GM12878 (cell line): ENCODE data around the gene AKR1C4. TPM values are rescaled to one million over a fixed set of nuclear protein-coding genes. Genes with fewer than 3 reads are reported as not detected.

Source experiments
- ATAC-seq: fragments of 200-7000 bp; cut with Tn5 transposase; 3 replicates; pipeline ENCODE4 v1.9.1; 2020; ENCODE audit warnings: mild to moderate bottlenecking, moderate library complexity
- Bru-seq: library from RNA; stranded (reverse); fragments of 400-500 nt; gene quantifications from one replicate; lab custom pipeline; 2021; lab: Mats Ljungman, UMichigan
- BruChase-seq, 2 experiments: library from RNA; stranded (reverse); fragments of 400-500 nt; gene quantifications; one replicate each; lab custom pipeline; 2021; lab: Mats Ljungman, UMichigan
- BruUV-seq: library from RNA; stranded (reverse); fragments of 400-500 nt; replicated peaks from 2 replicates; lab custom pipeline; 2021; lab: Mats Ljungman, UMichigan
- CTCF ChIA-PET: fragments of 300-600 bp; sonication (Branson Sonifier 250); formaldehyde crosslinking; extraction: SDS; loops from one replicate; lab custom pipeline; 2021; ENCODE audit warnings: inconsistent platforms; lab: Yijun Ruan, JAX
- POLR2A ChIA-PET: fragments of 350-600 bp; formaldehyde crosslinking; extraction: SDS; loops from one replicate; lab custom pipeline; 2021; ENCODE audit warnings: inconsistent platforms; lab: Charles Lee
- RAD21 ChIA-PET: fragments of 300-600 bp; sonication (Branson Sonifier 250); formaldehyde crosslinking; loops from one replicate; lab custom pipeline; 2023; ENCODE audit warnings: antibody characterized with exemption; ENCODE audit not compliant: unreplicated experiment; lab: Charles Lee
- SMC1A ChIA-PET: fragments of 300-600 bp; sonication (Branson Sonifier 250); formaldehyde crosslinking; loops from one replicate; lab custom pipeline; 2023; ENCODE audit not compliant: unreplicated experiment, uncharacterized antibody; lab: Charles Lee
- DNase-seq: peaks from one replicate; pipeline ENCODE4 v3.0.0-alpha.2; 2011; ENCODE audit warnings: low read depth, low spot score
- FAIRE-seq: peaks from 3 replicates; lab custom pipeline; 2011; peaks lifted over from hg19 to GRCh38; lab: Jason Lieb, UNC
- H2AFZ ChIP-seq: 2 replicates; pipeline ENCODE4 v1.6.0; 2011; ENCODE audit warnings: low read depth, low read length, control low read depth; ENCODE audit not compliant: control insufficient read depth
- H3K27ac ChIP-seq: 2 replicates; pipeline ENCODE4 v1.5.1; 2011; ENCODE audit warnings: control low read depth; ENCODE audit not compliant: control insufficient read depth, insufficient read depth
- H3K27me3 ChIP-seq, 2 experiments: replicated peaks in 1 of 2; 2 replicates each; pipeline versions ENCODE4 v1.6.0 to v1.6.1; 2011; ENCODE audit warnings: low read length in 1 of 2; ENCODE audit not compliant: control insufficient read depth in 2 of 2, insufficient read depth in 2 of 2
- H3K36me3 ChIP-seq, 2 experiments: 2 replicates each; pipeline ENCODE4 v1.5.1; 2011; ENCODE audit warnings: low read length in 1 of 2; ENCODE audit not compliant: control insufficient read depth in 2 of 2, insufficient read depth in 2 of 2
- H3K4me1 ChIP-seq: 2 replicates; pipeline ENCODE4 v1.6.1; 2011; ENCODE audit warnings: mild to moderate bottlenecking, low read length, moderate library complexity, mixed read lengths; ENCODE audit not compliant: control insufficient read depth, insufficient read depth
- H3K4me2 ChIP-seq: 2 replicates; pipeline ENCODE4 v1.6.0; 2011; ENCODE audit warnings: control low read depth; ENCODE audit not compliant: control insufficient read depth, insufficient read depth
- H3K4me3 ChIP-seq: fragments of 200-600 bp; sonication (generic); 2 replicates; pipeline ENCODE4 v1.5.1; 2016
- H3K79me2 ChIP-seq: 2 replicates; pipeline ENCODE4 v1.6.0; 2011; ENCODE audit warnings: low read length; ENCODE audit not compliant: control insufficient read depth, insufficient read depth
- H3K9ac ChIP-seq: 2 replicates; pipeline ENCODE4 v1.8.0; 2011; ENCODE audit warnings: low read length, control low read depth, mixed read lengths; ENCODE audit not compliant: control insufficient read depth, insufficient read depth
- H3K9me3 ChIP-seq: replicated peaks from 3 replicates; pipeline ENCODE4 v1.5.1; 2011; ENCODE audit warnings: mild to moderate bottlenecking, low read length; ENCODE audit not compliant: control insufficient read depth, insufficient read depth
- H4K20me1 ChIP-seq: 2 replicates; pipeline ENCODE4 v1.6.0; 2011; ENCODE audit not compliant: control insufficient read depth, insufficient read depth
- CBX5 ChIP-seq: sonication (generic); IDR thresholded peaks from 2 replicates; pipeline ENCODE4 v1.6.1; 2016; ENCODE audit warnings: low read depth, moderate library complexity, mild to moderate bottlenecking, inconsistent platforms
- ESRRA ChIP-seq: IDR thresholded peaks from 2 replicates; pipeline ENCODE4 v1.6.1; 2012; ENCODE audit warnings: mild to moderate bottlenecking, low read length, improper control_type of control experiment
- HDGF ChIP-seq: fragments of 450-650 bp; IDR thresholded peaks from 2 replicates; pipeline ENCODE4 v1.6.1; 2016; ENCODE audit warnings: antibody characterized with exemption
- KAT2A ChIP-seq: conservative IDR thresholded peaks from 2 replicates; pipeline ENCODE4 v1.6.1; 2011; ENCODE audit warnings: low read depth, low read length; ENCODE audit not compliant: control insufficient read depth
- MYB ChIP-seq: fragments of 150-350 bp; IDR thresholded peaks from 2 replicates; pipeline ENCODE4 v1.6.1; 2014; ENCODE audit warnings: mild to moderate bottlenecking, low read depth, low read length, borderline replicate concordance
- ZBTB11 ChIP-seq: fragments of 450-650 bp; formaldehyde crosslinking; IDR thresholded peaks from 2 replicates; pipeline ENCODE4 v1.5.0; 2022; ENCODE audit warnings: mild to moderate bottlenecking, missing genetic modification characterization
- ZNF24 ChIP-seq: fragments of 450-650 bp; IDR thresholded peaks from 2 replicates; pipeline ENCODE4 v1.6.1; 2017; ENCODE audit warnings: antibody characterized with exemption, mild to moderate bottlenecking
- ZSCAN29 ChIP-seq: fragments of 450-650 bp; IDR thresholded peaks from 2 replicates; pipeline ENCODE4 v1.6.1; 2017; ENCODE audit warnings: mild to moderate bottlenecking, moderate library complexity
- WGBS: methylation state at CpG from one replicate; pipeline ENCODE4 v1.1.6; 2016; ENCODE audit warnings: low lambda C conversion rate; ENCODE audit not compliant: insufficient replicate concordance, insufficient coverage; ENCODE audit errors: missing lambda C conversion rate; 5-methylcytosine and 5-hydroxymethylcytosine counted together
- in situ Hi-C: fragments of 300-500 bp; cut with MboI; formaldehyde crosslinking; loops from 9 replicates; pipeline ENCODE4 v1.14.3; 2018; ENCODE audit warnings: mixed read lengths
- intact Hi-C: fragments of 100-400 bp; cut with micrococcal nuclease; formaldehyde crosslinking; loops from one replicate; pipeline ENCODE4 v1.14.2; 2022; ENCODE audit not compliant: unreplicated experiment
- long read RNA-seq, 2 experiments: library from polyadenylated mRNA; unstranded; transcript quantifications; one replicate each; pipeline ENCODE4 v2.0.0, GENCODE V29; 2019 to 2020
- polyA minus RNA-seq, 3 experiments: library from RNA; depleted of rRNA, polyadenylated mRNA; stranded (reverse); fragments of >200 nt; gene quantifications; 2 replicates each; pipeline ENCODE4 v1.2.3, GENCODE V29; 2011
- polyA plus RNA-seq, 11 experiments: library from polyadenylated mRNA; depleted of rRNA in 4 of 11; unstranded in 6 of 11; stranded (reverse) in 5 of 11; fragments of >200 nt; fragmentation: Nextera tagmentation in 4 of 11; fragmentation: Illumina TruSeq in 1 of 11; extraction: Ambion mirVana in 4 of 11; extraction: Trizol in 1 of 11; gene quantifications; 1 replicate in 1 of 11; 2 replicates in 10 of 11; pipeline versions ENCODE4 v1.2.1 to v1.2.3, GENCODE V29; 2011 to 2016; ENCODE audit warnings: inconsistent platforms in 2 of 11, missing spikeins in 2 of 11, low read depth in 1 of 11
- total RNA-seq, 4 experiments: library from RNA; depleted of rRNA in 3 of 4; stranded (reverse); fragments of >200 nt in 3 of 4; fragmentation: Illumina TruSeq in 1 of 4; extraction: Trizol in 1 of 4; gene quantifications; 2 replicates each; pipeline versions ENCODE4 v1.2.1 to v1.2.3, GENCODE V29; 2013 to 2021
- TF ChIP-seq, protein P1 (sequence below): fragments of 150-350 bp; IDR thresholded peaks from 2 replicates; pipeline ENCODE4 v1.6.1; 2014; ENCODE audit warnings: mild to moderate bottlenecking, low read depth, low read length
- TF ChIP-seq, protein P2 (sequence below): IDR thresholded peaks from 2 replicates; pipeline ENCODE4 v1.6.1; 2011; ENCODE audit warnings: borderline replicate concordance, low read depth, mild to moderate bottlenecking, moderate library complexity, mixed read lengths, low read length; ENCODE audit not compliant: insufficient read depth; ENCODE audit errors: extremely low read length

Gene AKR1C4
- total RNA-seq (2013; cell fraction: nucleolus; rRNA removed) = not detected in 2 replicates
- total RNA-seq (2014; rRNA removed) = not detected in 2 replicates
- total RNA-seq (2014; rRNA removed; fragmentation: Illumina TruSeq; extraction: Trizol) = not detected in 2 replicates
- total RNA-seq (2021) = not detected in 2 replicates
- polyA plus RNA-seq (2011; ENCODE audit: low read depth) = not detected
- not detected in 2 replicates for polyA plus RNA-seq (2011; rRNA removed)
- polyA plus RNA-seq (2011; cell fraction: cytosol; rRNA removed) = not detected in 2 replicates
- not detected in 2 replicates for polyA plus RNA-seq (2011; cell fraction: nucleus; rRNA removed)
- polyA plus RNA-seq (2012) = not detected in 2 replicates
- not detected in 2 replicates for polyA plus RNA-seq (2014; fragmentation: Illumina TruSeq; extraction: Trizol)
- not detected for polyA plus RNA-seq (2014; fragmentation: Nextera tagmentation; extraction: Ambion mirVana)
- polyA plus RNA-seq (2014; rRNA removed) = not detected in 2 replicates
- polyA plus RNA-seq (2016; fragmentation: Nextera tagmentation; extraction: Ambion mirVana) = under 1 TPM in 1 of 2 experiments, not detected in 1; 0.20 TPM
- not detected in 2 replicates for polyA minus RNA-seq (2011; rRNA and poly(A)+ RNA removed)
- not detected in 2 replicates for polyA minus RNA-seq (2011; cell fraction: cytosol; rRNA and poly(A)+ RNA removed)
- not detected in 2 replicates for polyA minus RNA-seq (2011; cell fraction: nucleus; rRNA and poly(A)+ RNA removed)
- Bru-seq, nascent RNA = not detected
- BruChase-seq, experiment 1, labeled RNA remaining after a 6-hour chase = not detected
- not detected for BruChase-seq, experiment 2, labeled RNA remaining after a 2-hour chase
- long read RNA-seq, experiment 1 = 0 reads
- long read RNA-seq, experiment 2 = 0 reads

DNA sequence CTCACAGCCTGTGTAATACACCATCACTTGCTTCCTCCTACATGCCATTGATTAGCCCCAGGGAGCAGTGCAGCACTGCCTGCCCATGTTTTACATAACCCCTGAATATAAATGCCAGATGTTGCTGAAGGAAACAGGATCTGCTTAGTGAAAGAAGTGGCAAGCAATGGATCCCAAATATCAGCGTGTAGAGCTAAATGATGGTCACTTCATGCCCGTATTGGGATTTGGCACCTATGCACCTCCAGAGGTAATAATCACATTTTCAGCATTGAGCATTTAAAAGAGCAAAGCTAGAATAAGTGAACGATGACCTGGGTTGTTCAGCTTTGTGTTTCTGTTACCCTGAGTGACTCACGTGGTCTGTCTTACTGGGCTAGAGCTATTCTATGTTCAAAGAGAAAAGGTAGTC lies at the start of gene AKR1C4:
Gene AKR1C4 (plus strand): TSS at position 136 of the 412 bp plus-strand sequence. CDS start 31 bp downstream, at position 167.
- Histone ChIP-seq H3K4me3 (no peak within 1 kb of the TSS), H2AFZ (no peak within 1 kb of the TSS), H3K27me3 (no peaks in the 10 kb centered on the region), H3K9ac (no peak within 1 kb of the TSS), H3K27ac (no peak within 1 kb of the TSS), H4K20me1 (no peaks in the 10 kb centered on the region), H3K9me3 (no peaks in the 10 kb centered on the region), H3K79me2 (no peaks in the 10 kb centered on the region), H3K36me3 (no peaks in the 10 kb centered on the region), H3K4me2 (no peak within 1 kb of the TSS), H3K4me1 (no peaks in the 10 kb centered on the region)
- DNase-seq (no peak), FAIRE-seq (no peak), ATAC-seq (no peak)
- TF ChIP-seq ZSCAN29 (no peak), ZBTB11 (CRISPR knock-in tag) (no peak), MYB (no peak), KAT2A (no peak), CBX5 (no peak), ZNF24 (no peak), HDGF (no peak), ESRRA (no peak)
- TF ChIP-seq, protein P1, sequence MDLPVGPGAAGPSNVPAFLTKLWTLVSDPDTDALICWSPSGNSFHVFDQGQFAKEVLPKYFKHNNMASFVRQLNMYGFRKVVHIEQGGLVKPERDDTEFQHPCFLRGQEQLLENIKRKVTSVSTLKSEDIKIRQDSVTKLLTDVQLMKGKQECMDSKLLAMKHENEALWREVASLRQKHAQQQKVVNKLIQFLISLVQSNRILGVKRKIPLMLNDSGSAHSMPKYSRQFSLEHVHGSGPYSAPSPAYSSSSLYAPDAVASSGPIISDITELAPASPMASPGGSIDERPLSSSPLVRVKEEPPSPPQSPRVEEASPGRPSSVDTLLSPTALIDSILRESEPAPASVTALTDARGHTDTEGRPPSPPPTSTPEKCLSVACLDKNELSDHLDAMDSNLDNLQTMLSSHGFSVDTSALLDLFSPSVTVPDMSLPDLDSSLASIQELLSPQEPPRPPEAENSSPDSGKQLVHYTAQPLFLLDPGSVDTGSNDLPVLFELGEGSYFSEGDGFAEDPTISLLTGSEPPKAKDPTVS = no peak
- TF ChIP-seq, protein P2, sequence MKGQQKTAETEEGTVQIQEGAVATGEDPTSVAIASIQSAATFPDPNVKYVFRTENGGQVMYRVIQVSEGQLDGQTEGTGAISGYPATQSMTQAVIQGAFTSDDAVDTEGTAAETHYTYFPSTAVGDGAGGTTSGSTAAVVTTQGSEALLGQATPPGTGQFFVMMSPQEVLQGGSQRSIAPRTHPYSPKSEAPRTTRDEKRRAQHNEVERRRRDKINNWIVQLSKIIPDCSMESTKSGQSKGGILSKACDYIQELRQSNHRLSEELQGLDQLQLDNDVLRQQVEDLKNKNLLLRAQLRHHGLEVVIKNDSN = no peak
- ChIA-PET SMC1A (interaction anchor here (0.6 kb wide), 1 partner anchor 14 kb away, joined by 3 read pairs; no protein-coding TSS in a partner anchor), POLR2A (no interaction called here), CTCF (no interaction called here), RAD21 (no interaction called here)
- WGBS = 24% methylated on average over 4 of the region's 4 CpGs
- BruUV-seq = no TSS peak
- in situ Hi-C loops = no loop called here
- intact Hi-C loops = no loop called here
